SK-N-SH treated with all-trans-retinoic acid at 6 μM for 48 hours (cell line): ENCODE measurements around the gene SQOR.

Source experiments
- ARNTL ChIP-seq: fragments of 450-650 bp; formaldehyde crosslinking; IDR thresholded peaks from 2 replicates; pipeline ENCODE4 v1.5.0; 2020; ENCODE audit warnings: low read depth, mild to moderate bottlenecking, moderate library complexity, borderline replicate concordance
- CSDC2 ChIP-seq: fragments of 250-450 bp; sonication (Bioruptor Pico); IDR thresholded peaks from 2 replicates; pipeline ENCODE4 v1.5.0; 2020; ENCODE audit warnings: mild to moderate bottlenecking, moderate library complexity
- CSRNP3 ChIP-seq: fragments of 250-450 bp; sonication (Bioruptor Pico); IDR thresholded peaks from 2 replicates; pipeline ENCODE4 v1.5.1; 2021; ENCODE audit warnings: mild to moderate bottlenecking, moderate library complexity
- PATZ1 ChIP-seq: fragments of 250-450 bp; sonication (Bioruptor Pico); IDR thresholded peaks from 2 replicates; pipeline ENCODE4 v1.8.0; 2020; ENCODE audit warnings: mild to moderate bottlenecking, moderate library complexity, borderline replicate concordance
- POU6F1 ChIP-seq: fragments of 250-450 bp; sonication (Bioruptor Pico); IDR thresholded peaks from 2 replicates; pipeline ENCODE4 v1.8.0; 2021; ENCODE audit warnings: low read depth, mild to moderate bottlenecking, moderate library complexity, borderline replicate concordance
- PPARA ChIP-seq: fragments of 250-450 bp; sonication (Bioruptor Pico); IDR thresholded peaks from 2 replicates; pipeline ENCODE4 v1.5.0; 2020; ENCODE audit warnings: mild to moderate bottlenecking, borderline replicate concordance
- RARB ChIP-seq: fragments of 250-450 bp; sonication (Bioruptor Pico); IDR thresholded peaks from 2 replicates; pipeline ENCODE4 v1.8.0; 2021; ENCODE audit warnings: mild to moderate bottlenecking, moderate library complexity
- SNAI2 ChIP-seq: fragments of 250-450 bp; sonication (Bioruptor Pico); IDR thresholded peaks from 2 replicates; pipeline ENCODE4 v1.5.0; 2020; ENCODE audit warnings: mild to moderate bottlenecking, moderate library complexity
- TOX ChIP-seq: fragments of 250-450 bp; sonication (Bioruptor Pico); IDR thresholded peaks from 2 replicates; pipeline ENCODE4 v1.8.0; 2021; ENCODE audit warnings: mild to moderate bottlenecking, moderate library complexity, borderline replicate concordance
- ZFP30 ChIP-seq: fragments of 450-650 bp; formaldehyde crosslinking; IDR thresholded peaks from 2 replicates; pipeline ENCODE4 v1.5.0; 2022; ENCODE audit warnings: mild to moderate bottlenecking, moderate library complexity
- ZNF565 ChIP-seq: fragments of 450-650 bp; formaldehyde crosslinking; conservative IDR thresholded peaks from 2 replicates; pipeline ENCODE4 v1.5.0; 2020; ENCODE audit warnings: low read depth, mild to moderate bottlenecking, moderate library complexity
- ZNF8 ChIP-seq: fragments of 450-650 bp; formaldehyde crosslinking; IDR thresholded peaks from 2 replicates; pipeline ENCODE4 v1.5.0; 2020; ENCODE audit warnings: mild to moderate bottlenecking, moderate library complexity

GRCh38 chr15:45647828-45648227 is 13.0 kb downstream of the SQOR start:
- no peak for TF ChIP-seq CSRNP3 (CRISPR knock-in tag)
- TF ChIP-seq TOX = no peak
- TF ChIP-seq ZFP30 (CRISPR knock-in tag) = no peak
- no peak for TF ChIP-seq PATZ1 (CRISPR knock-in tag)
- no peak for TF ChIP-seq RARB (CRISPR knock-in tag)
- no peak for TF ChIP-seq POU6F1
- TF ChIP-seq SNAI2 (CRISPR knock-in tag) = no peak
- no peak for TF ChIP-seq CSDC2 (CRISPR knock-in tag)
- no peak for TF ChIP-seq ARNTL (CRISPR knock-in tag)
- no peak for TF ChIP-seq ZNF565
- no peak for TF ChIP-seq ZNF8 (CRISPR knock-in tag)
- no peak for TF ChIP-seq PPARA (CRISPR knock-in tag)
